GM12875 (cell line): ENCODE results near the gene HPCAL1.
"Not testable (repeated sequence)": the region's sequence is repeated elsewhere in the genome, so short reads cannot be mapped to it uniquely, and the experiment has no call there.

Experiments
- H3K4me3 ChIP-seq: one replicate; pipeline ENCODE4 v1.5.1; 2011; ENCODE audit warnings: low read depth, low read length, control low read depth
- CTCF ChIP-seq: IDR thresholded peaks from 2 replicates; pipeline ENCODE4 v1.5.1; 2011; ENCODE audit warnings: low read depth, mild to moderate bottlenecking, control low read depth, inconsistent platforms, low read length, moderate library complexity, borderline replicate concordance; ENCODE audit not compliant: insufficient read depth

HPCAL1 gene

GRCh38 chr2:10449838-10450691 is 147.4 kb downstream of the HPCAL1 start:
- TF ChIP-seq CTCF: no peak
- no peak overlapping the region for H3K4me3 ChIP-seq

- no peak overlapping the region for H3K4me3 ChIP-seq
- TF ChIP-seq CTCF: no peak
Observed at GRCh38 chr2:10451819-10452218, 149.1 kb downstream of the HPCAL1 start.

DNA sequence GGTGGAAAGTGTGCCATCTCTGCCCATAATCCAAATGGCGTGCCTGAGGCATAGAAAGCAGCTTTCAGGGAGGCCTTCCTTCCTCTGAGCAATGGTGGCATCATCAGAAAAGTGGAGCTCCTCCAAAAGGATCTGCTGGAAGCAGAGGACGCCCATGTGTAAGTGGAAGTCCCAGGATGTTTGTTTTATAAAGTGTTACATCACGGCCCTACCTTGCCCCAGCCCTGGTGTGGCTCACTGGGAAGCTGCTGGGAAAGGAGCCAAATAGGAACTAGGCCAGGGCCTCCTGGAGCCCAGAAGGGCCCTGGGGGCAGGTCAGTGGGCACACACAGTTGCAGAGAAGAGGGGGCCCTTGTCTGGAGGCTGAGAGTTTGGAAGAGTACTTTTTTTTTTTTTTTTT is 149.6 kb downstream of the HPCAL1 start:
- TF ChIP-seq CTCF: no peak
- H3K4me3 ChIP-seq: no peak overlapping the region

GRCh38 chr2:10452956-10453904 is 150.5 kb downstream of the HPCAL1 start:
- no peak overlapping the region for H3K4me3 ChIP-seq
- no peak for TF ChIP-seq CTCF

DNA sequence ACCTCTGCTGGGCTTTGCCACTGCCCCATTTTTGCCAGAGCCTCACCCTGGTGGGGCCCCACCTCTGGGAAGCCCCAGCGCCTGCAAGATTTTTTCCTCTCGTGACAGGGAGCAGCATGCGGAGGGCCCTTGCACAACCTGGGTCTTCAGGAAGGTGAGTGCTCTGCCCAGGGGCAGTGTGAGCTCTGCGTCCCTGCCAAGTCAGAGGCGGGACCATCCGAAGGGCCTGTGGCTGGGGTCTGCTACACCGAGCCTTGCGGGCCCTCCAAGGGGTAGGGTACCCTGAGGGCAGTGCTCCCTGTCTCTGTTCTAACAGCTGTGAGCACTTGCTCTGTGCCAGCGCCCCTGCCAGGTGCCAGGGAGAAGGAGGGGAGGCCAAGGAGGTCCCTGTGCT is 151.2 kb downstream of the HPCAL1 start:
- no peak overlapping the region for H3K4me3 ChIP-seq
- TF ChIP-seq CTCF: no peak

GRCh38 chr2:10454505-10454904 is 151.8 kb downstream of the HPCAL1 start:
- no peak overlapping the region for H3K4me3 ChIP-seq
- TF ChIP-seq CTCF: no peak

- not testable (repeated sequence) for H3K4me3 ChIP-seq
Observed at GRCh38 chr2:10457195-10457594, 154.5 kb downstream of the HPCAL1 start.
